K562 (cell line): ENCODE measurements around the gene TMF1. TPM values are rescaled to one million over a fixed set of nuclear protein-coding genes. Genes with fewer than 3 reads are reported as not detected.

Experiments used
- ATAC-seq: fragments of 200-7000 bp; cut with Tn5 transposase; 3 replicates; pipeline ENCODE4 v1.9.1; 2020; ENCODE audit warnings: moderate library complexity
- BruUV-seq: library from RNA; stranded (reverse); fragments of 400-500 nt; replicated peaks from 2 replicates; lab custom pipeline; 2021; lab: Mats Ljungman, UMichigan
- CTCF ChIA-PET: fragments of 300-600 bp; formaldehyde crosslinking; extraction: SDS; loops from one replicate; lab custom pipeline; 2021; ENCODE audit warnings: low intra/inter-chr PET ratio; lab: Yijun Ruan, JAX
- POLR2A ChIA-PET: fragments of 300-600, 350-650 bp; sonication (Branson Sonifier 250); formaldehyde crosslinking; extraction: SDS; loops from one replicate; lab custom pipeline; 2021; ENCODE audit warnings: antibody characterized with exemption, inconsistent platforms; lab: Yijun Ruan, JAX
- DNase-seq, 4 experiments: peaks; one replicate each; pipeline versions ENCODE4 v3.0.0 to v3.0.0-alpha.2; 2011 to 2018; ENCODE audit warnings: low spot score in 3 of 4, mixed read lengths in 3 of 4; ENCODE audit errors: extremely low read depth in 1 of 4
- FAIRE-seq: peaks from 2 replicates; lab custom pipeline; 2011; peaks lifted over from hg19 to GRCh38; lab: Jason Lieb, UNC
- H2AFZ ChIP-seq: 2 replicates; pipeline ENCODE4 v1.6.0; 2011; ENCODE audit warnings: low read depth, low read length, control low read depth, inconsistent platforms
- H3K27ac ChIP-seq: fragments of 200-600 bp; 3 replicates; pipeline ENCODE4 v1.8.0; 2011; ENCODE audit warnings: low read depth, mild to moderate bottlenecking, control low read depth, inconsistent platforms, low read length, moderate library complexity, mixed read lengths; ENCODE audit errors: extremely low read depth
- H3K27me3 ChIP-seq, 2 experiments: fragments of 300-600 bp in 1 of 2; 2 replicates in 1 of 2; 3 replicates in 1 of 2; pipeline versions ENCODE4 v1.6.0 to v1.8.0; 2011; ENCODE audit warnings: inconsistent platforms in 2 of 2, low read length in 2 of 2, mild to moderate bottlenecking in 1 of 2, mixed read lengths in 1 of 2, moderate library complexity in 1 of 2; ENCODE audit not compliant: control insufficient read depth in 2 of 2, insufficient read depth in 2 of 2
- H3K36me3 ChIP-seq: fragments of 300-600 bp; 3 replicates; pipeline ENCODE4 v1.8.0; 2011; ENCODE audit warnings: mild to moderate bottlenecking, low read length, inconsistent platforms; ENCODE audit not compliant: control insufficient read depth, insufficient read depth
- H3K4me1 ChIP-seq, 2 experiments: fragments of 200-600 bp in 1 of 2; replicated peaks in 1 of 2; 2 replicates in 1 of 2; 3 replicates in 1 of 2; pipeline versions ENCODE4 v1.5.1 to v1.8.0; 2011; ENCODE audit warnings: inconsistent platforms in 2 of 2, low read length in 2 of 2, mild to moderate bottlenecking in 1 of 2, mixed read lengths in 1 of 2, moderate library complexity in 1 of 2; ENCODE audit not compliant: control insufficient read depth in 2 of 2, insufficient read depth in 2 of 2
- H3K4me2 ChIP-seq: 2 replicates; pipeline ENCODE4 v1.6.1; 2011; ENCODE audit warnings: low read length, control low read depth, inconsistent platforms, mixed read lengths; ENCODE audit not compliant: insufficient read depth
- H3K4me3 ChIP-seq: fragments of 200-600 bp; sonication (generic), shearing (Covaris generic); 2 replicates; pipeline ENCODE4 v1.5.1; 2016; ENCODE audit warnings: control low read depth, inconsistent platforms
- H3K79me2 ChIP-seq: fragments of 200-600 bp; 3 replicates; pipeline ENCODE4 v1.8.0; 2011; ENCODE audit warnings: low read length, inconsistent platforms; ENCODE audit not compliant: control insufficient read depth, insufficient read depth
- H3K9ac ChIP-seq, 2 experiments: 2 replicates each; pipeline versions ENCODE4 v1.6.0 to v1.6.1; 2011; ENCODE audit warnings: low read depth in 2 of 2, low read length in 2 of 2, control low read depth in 1 of 2, inconsistent platforms in 1 of 2, mild to moderate bottlenecking in 1 of 2, mixed read lengths in 1 of 2; ENCODE audit not compliant: insufficient read depth in 1 of 2
- H3K9me1 ChIP-seq: one replicate; pipeline ENCODE4 v1.6.0; 2011; ENCODE audit warnings: inconsistent platforms, mild to moderate bottlenecking, low read length, moderate library complexity; ENCODE audit not compliant: control insufficient read depth, insufficient read depth
- H3K9me3 ChIP-seq: replicated peaks from 2 replicates; pipeline ENCODE4 v1.5.1; 2011; ENCODE audit warnings: low read depth, low read length, inconsistent platforms; ENCODE audit not compliant: control insufficient read depth, insufficient read depth
- H4K20me1 ChIP-seq: replicated peaks from 2 replicates; pipeline ENCODE4 v1.6.1; 2011; ENCODE audit warnings: low read length, inconsistent platforms, mixed read lengths; ENCODE audit not compliant: control insufficient read depth, insufficient read depth
- CAMTA2 ChIP-seq: fragments of 250-450 bp; sonication (Bioruptor Pico); conservative IDR thresholded peaks from 2 replicates; pipeline ENCODE4 v1.5.1; 2022
- CCAR2 ChIP-seq: fragments of 200-400 bp; formaldehyde crosslinking; IDR thresholded peaks from 2 replicates; pipeline ENCODE4 v1.6.1; 2017; ENCODE audit warnings: mild to moderate bottlenecking, low read depth, low read length
- CGGBP1 ChIP-seq: fragments of 250-450 bp; sonication (Bioruptor Pico); IDR thresholded peaks from 2 replicates; pipeline ENCODE4 v1.9.0; 2021; ENCODE audit warnings: mild to moderate bottlenecking
- HLTF ChIP-seq: fragments of 450-650 bp; IDR thresholded peaks from 2 replicates; pipeline ENCODE4 v1.6.1; 2016
- IRF2 ChIP-seq: sonication (generic); formaldehyde crosslinking; IDR thresholded peaks from 2 replicates; pipeline ENCODE4 v1.8.1; 2022; ENCODE audit warnings: mild to moderate bottlenecking, missing genetic modification reagents
- NBN ChIP-seq: fragments of 450-650 bp; IDR thresholded peaks from 2 replicates; pipeline ENCODE4 v1.6.1; 2016; ENCODE audit warnings: low read depth, mild to moderate bottlenecking
- RB1 ChIP-seq: fragments of 450-650 bp; IDR thresholded peaks from 2 replicates; pipeline ENCODE4 v1.6.1; 2017; ENCODE audit warnings: low read depth, mild to moderate bottlenecking
- SNRNP70 ChIP-seq: fragments of 200-400 bp; formaldehyde crosslinking; optimal IDR thresholded peaks from 2 replicates; pipeline ENCODE3; 2017; ENCODE audit warnings: low read depth, low read length
- SOX6 ChIP-seq: fragments of 450-650 bp; IDR thresholded peaks from 2 replicates; pipeline ENCODE4 v1.6.1; 2014; ENCODE audit warnings: mild to moderate bottlenecking
- VEZF1 ChIP-seq: fragments of 200-800 bp; sonication (Bioruptor generic); IDR thresholded peaks from 2 replicates; pipeline ENCODE4 v1.6.1; 2017; ENCODE audit warnings: missing genetic modification characterization, missing compliant biosample characterization
- XRCC5 ChIP-seq: fragments of 200-400 bp; formaldehyde crosslinking; IDR thresholded peaks from 2 replicates; pipeline ENCODE4 v1.6.1; 2017; ENCODE audit warnings: low read depth, mild to moderate bottlenecking, low read length
- ZNF133 ChIP-seq: fragments of 250-450 bp; sonication (Bioruptor Pico); IDR thresholded peaks from 2 replicates; pipeline ENCODE4 v1.4.0; 2020; ENCODE audit warnings: mild to moderate bottlenecking
- ZNF217 ChIP-seq: sonication (generic); formaldehyde crosslinking; IDR thresholded peaks from 2 replicates; pipeline ENCODE4 v1.8.0; 2022; ENCODE audit warnings: mild to moderate bottlenecking, missing genetic modification reagents
- ZNF655 ChIP-seq: fragments of 250-450 bp; sonication (Bioruptor Pico); IDR thresholded peaks from 2 replicates; pipeline ENCODE4 v1.5.0; 2021
- WGBS: fragments of 100-300 bp; shearing (Covaris generic); methylation state at CpG from one replicate; pipeline ENCODE4 v1.1.6; 2016; ENCODE audit warnings: low coverage, mixed read lengths; ENCODE audit not compliant: insufficient coverage; ENCODE audit errors: missing lambda C conversion rate; 5-methylcytosine and 5-hydroxymethylcytosine counted together
- in situ Hi-C: fragments of 300-500 bp; cut with MboI; formaldehyde crosslinking; loops from 4 replicates; pipeline ENCODE4 v1.15.0; 2018; ENCODE audit warnings: inconsistent platforms, mixed read lengths
- intact Hi-C: fragments of 100-400 bp; cut with micrococcal nuclease; formaldehyde crosslinking; loops from 2 replicates; pipeline ENCODE4 v1.14.2; 2022
- polyA plus RNA-seq, 8 experiments: library from polyadenylated mRNA; depleted of rRNA in 4 of 8; stranded (reverse) in 5 of 8; unstranded in 3 of 8; fragments of >200 nt; fragmentation: Nextera tagmentation in 2 of 8; fragmentation: Illumina TruSeq in 1 of 8; extraction: Ambion mirVana in 2 of 8; extraction: Trizol in 1 of 8; gene quantifications; 2 replicates each; pipeline versions ENCODE4 v1.2.1 to v1.2.3, GENCODE V29; 2011 to 2014; ENCODE audit warnings: inconsistent platforms in 1 of 8, missing spikeins in 1 of 8
- total RNA-seq, 7 experiments: library from RNA; depleted of rRNA in 6 of 7; stranded (reverse); fragments of >200 nt in 6 of 7; fragmentation: Illumina TruSeq in 2 of 7; extraction: Trizol in 2 of 7; gene quantifications; 2 replicates each; pipeline versions ENCODE4 v1.2.1 to v1.2.3, GENCODE V29; 2011 to 2021; ENCODE audit warnings: low replicate concordance in 1 of 7

The TMF1 gene
- total and polyA plus RNA-seq, 9 of the 15 experiments (the other 6 are each of a cell fraction or from before 2014, with no cell fraction given): 3.1 to 13.9 (median 10.3) TPM

GRCh38 chr3:69005071-69005790, 46.9 kb downstream of the TMF1 start (continued):
- TF ChIP-seq CAMTA2 (CRISPR knock-in tag) (no peak), ZNF133 (CRISPR knock-in tag) (no peak), CCAR2 (no peak), XRCC5 (no peak)

GRCh38 chr3:69004138-69004537, 48.0 kb downstream of the TMF1 start:
- Histone ChIP-seq H3K9me1 (no peaks in the 10 kb centered on the region), H3K9me3 (no peaks in the 10 kb centered on the region)
- in situ Hi-C loops: no loop called here
- no peak for ATAC-seq
- TF ChIP-seq SOX6 (no peak), ZNF655 (CRISPR knock-in tag) (no peak), SNRNP70 (no peak), HLTF (no peak), IRF2 (CRISPR knock-in tag) (no peak), CGGBP1 (no peak), VEZF1 (CRISPR knock-in tag) (no peak), RB1 (no peak), ZNF217 (no peak), NBN (no peak)
- TF ChIP-seq, all 486 proteins: peak for 0
- 93% methylated on average over 9 of the region's 9 CpGs for WGBS
- Histone ChIP-seq H2AFZ (no peak overlapping the region), H3K9ac (no peak overlapping the region), H3K36me3 (peaks cover 57% of the 10 kb centered on the region; the same call in 1 of the 3 replicates), H4K20me1 (no peaks in the 10 kb centered on the region), H3K4me2 (no peak overlapping the region), H3K27me3 (no peaks in the 10 kb centered on the region), H3K4me3 (no peak overlapping the region), H3K4me1 (no peaks in the 10 kb centered on the region), H3K79me2 (no peaks in the 10 kb centered on the region), H3K27ac (no peak overlapping the region)
- ChIA-PET POLR2A (no interaction called here), CTCF (no interaction called here)
- no peak for FAIRE-seq
- intact Hi-C loops: no loop called here
- BruUV-seq: no TSS peak
- no peak for DNase-seq
